KOPT-K1 (cell line): Measurements from ENCODE around the gene KAZN.

ENCODE experiments used
- H3K27ac ChIP-seq: fragments of 200-600 bp; sonication (generic); 2 replicates; pipeline ENCODE4 v1.5.1; 2016; ENCODE audit warnings: antibody characterized with exemption, mild to moderate bottlenecking, low read depth, low read length; ENCODE audit not compliant: poor library complexity, severe bottlenecking
- H3K36me3 ChIP-seq: fragments of 200-600 bp; sonication (generic); 2 replicates; pipeline ENCODE4 v1.5.1; 2017; ENCODE audit warnings: antibody characterized with exemption, mild to moderate bottlenecking, low read length, moderate library complexity; ENCODE audit not compliant: insufficient read depth
- H3K9me3 ChIP-seq: fragments of 200-600 bp; sonication (generic); 2 replicates; pipeline ENCODE4 v1.5.1; 2017; ENCODE audit warnings: antibody characterized with exemption, low read length, mild to moderate bottlenecking; ENCODE audit not compliant: insufficient read depth, poor library complexity, severe bottlenecking

The KAZN gene

DNA sequence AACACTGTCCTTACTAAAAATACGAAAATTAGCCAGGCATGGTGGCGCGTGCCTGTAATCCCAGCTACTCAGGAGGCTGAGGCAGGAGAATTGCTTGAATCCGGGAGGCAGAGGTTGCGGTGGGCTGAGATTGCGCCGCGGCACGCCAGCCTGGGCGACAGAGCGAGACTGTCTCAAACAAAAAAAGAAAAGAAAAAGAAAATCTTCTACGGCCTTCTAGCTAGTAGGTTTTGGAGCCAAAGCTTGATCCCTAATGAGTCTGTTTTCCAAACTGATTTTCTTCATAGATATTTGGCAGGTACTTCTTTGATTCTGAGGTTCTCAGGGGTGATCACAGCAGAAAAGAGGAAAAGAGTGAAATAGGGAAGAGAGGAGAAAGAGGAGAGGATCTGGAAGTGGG is 372.7 kb downstream of the KAZN start:
- Histone ChIP-seq H3K36me3 (no peaks in the 10 kb centered on the region), H3K27ac (no peak overlapping the region), H3K9me3 (peaks cover 7% of the 10 kb centered on the region)

DNA sequence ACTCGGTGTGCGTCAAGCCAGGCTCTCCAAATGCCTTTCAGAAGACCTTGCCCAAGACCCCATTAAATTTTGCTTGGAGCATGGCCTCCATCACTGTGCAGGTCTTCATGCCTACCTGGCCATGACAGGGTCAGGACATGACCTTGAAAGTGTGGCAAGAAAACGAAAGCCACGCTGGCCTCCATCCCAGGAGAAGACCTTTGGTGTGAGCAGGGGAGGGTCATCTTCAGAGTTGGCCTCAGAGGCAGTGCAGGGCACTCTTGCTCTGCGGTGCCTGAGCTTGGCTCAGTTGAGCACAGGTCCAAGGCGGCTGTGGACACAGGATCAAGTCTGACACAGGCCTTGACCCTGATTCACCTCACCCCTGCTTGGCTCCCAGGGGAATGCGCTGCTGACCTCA is 373.6 kb downstream of the KAZN start:
- Histone ChIP-seq H3K36me3 (no peaks in the 10 kb centered on the region), H3K9me3 (peaks cover 7% of the 10 kb centered on the region), H3K27ac (no peak overlapping the region)

- Histone ChIP-seq H3K27ac (no peak overlapping the region), H3K9me3 (peaks cover 7% of the 10 kb centered on the region), H3K36me3 (no peaks in the 10 kb centered on the region)
These were observed 375.3 kb downstream of the KAZN start for GRCh38 chr1:14973773-14974172.

DNA sequence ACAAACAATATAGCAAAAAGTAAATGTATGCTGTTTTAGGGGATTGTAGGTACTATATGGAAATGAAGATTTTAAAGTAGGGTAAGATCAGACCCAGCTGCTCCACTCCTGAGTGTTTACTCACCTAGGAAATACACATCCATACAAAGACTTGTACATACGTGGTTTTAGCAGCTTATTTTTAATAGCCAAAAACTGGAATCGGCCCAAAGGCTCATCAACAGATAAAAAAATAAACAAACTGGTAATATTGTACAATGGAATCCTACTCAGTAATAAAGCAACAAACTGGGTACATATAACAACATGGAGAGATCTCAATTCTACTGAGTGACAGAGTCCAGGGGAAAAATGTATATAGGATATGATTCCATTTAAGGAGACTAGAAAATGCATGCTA is 375.9 kb downstream of the KAZN start:
- Histone ChIP-seq H3K27ac (no peak overlapping the region), H3K9me3 (peaks cover 7% of the 10 kb centered on the region), H3K36me3 (no peaks in the 10 kb centered on the region)

- H3K27ac ChIP-seq, result no peak overlapping the region
- H3K36me3 ChIP-seq, result no peaks in the 10 kb centered on the region
- H3K9me3 ChIP-seq, result peaks cover 7% of the 10 kb centered on the region
These were observed 376.6 kb downstream of the KAZN start for GRCh38 chr1:14975119-14975518.

DNA sequence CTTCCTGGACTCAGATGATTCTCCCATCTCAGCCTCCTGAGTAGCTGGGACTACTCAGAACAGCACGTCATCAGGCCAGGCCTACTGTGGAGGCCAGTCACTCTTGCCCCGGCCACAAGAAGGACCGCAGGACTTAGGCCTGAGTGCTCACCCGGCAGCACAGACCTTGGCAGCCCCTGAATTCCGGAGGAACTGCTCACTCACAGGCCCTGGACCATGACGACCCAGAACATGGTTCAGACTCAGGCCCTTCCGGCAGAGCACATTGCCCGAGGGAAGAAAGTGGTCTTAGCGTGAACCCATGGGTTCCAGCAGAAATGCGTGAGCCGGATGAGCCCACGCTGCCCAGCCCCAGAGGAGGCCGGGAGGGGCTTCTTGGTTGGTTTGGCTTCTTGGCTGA is 377.8 kb downstream of the KAZN start:
- Histone ChIP-seq H3K36me3 (no peaks in the 10 kb centered on the region), H3K9me3 (peaks cover 7% of the 10 kb centered on the region), H3K27ac (no peak overlapping the region)

DNA sequence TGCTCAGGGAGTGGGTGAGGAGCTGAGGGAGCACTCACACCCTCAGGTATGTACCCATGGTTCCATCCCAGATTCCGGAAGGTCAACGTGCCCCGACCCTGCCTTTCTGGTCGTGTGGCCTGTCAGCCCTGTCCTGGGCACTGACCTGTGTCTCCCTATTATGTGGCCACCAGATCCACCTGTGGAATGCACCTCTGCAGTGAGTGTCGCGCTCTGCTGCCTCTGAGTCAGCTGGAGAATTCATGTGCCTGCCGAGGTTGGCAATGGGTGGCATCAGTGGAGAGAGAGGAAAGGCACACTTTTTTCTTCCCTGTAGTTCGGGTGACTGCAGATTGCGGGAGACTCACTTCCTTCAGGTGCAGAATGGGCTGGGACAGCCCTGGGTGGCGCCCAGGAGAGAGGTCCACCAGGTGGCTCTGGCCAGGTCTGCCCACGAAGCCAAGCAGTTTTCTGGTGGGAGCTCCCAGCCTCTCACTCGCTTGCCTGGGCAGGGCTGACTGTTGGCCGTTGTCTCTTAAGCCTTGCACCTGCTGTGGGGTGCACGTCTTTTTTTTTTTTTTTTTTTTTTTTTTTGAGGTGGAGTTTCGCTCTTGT is 378.9 kb downstream of the KAZN start:
- Histone ChIP-seq H3K9me3 (peaks cover 7% of the 10 kb centered on the region), H3K27ac (no peak overlapping the region), H3K36me3 (no peaks in the 10 kb centered on the region)

GRCh38 chr1:14980621-14981218 is 382.2 kb downstream of the KAZN start:
- Histone ChIP-seq H3K9me3 (no peaks in the 10 kb centered on the region), H3K27ac (no peak overlapping the region), H3K36me3 (no peaks in the 10 kb centered on the region)

DNA sequence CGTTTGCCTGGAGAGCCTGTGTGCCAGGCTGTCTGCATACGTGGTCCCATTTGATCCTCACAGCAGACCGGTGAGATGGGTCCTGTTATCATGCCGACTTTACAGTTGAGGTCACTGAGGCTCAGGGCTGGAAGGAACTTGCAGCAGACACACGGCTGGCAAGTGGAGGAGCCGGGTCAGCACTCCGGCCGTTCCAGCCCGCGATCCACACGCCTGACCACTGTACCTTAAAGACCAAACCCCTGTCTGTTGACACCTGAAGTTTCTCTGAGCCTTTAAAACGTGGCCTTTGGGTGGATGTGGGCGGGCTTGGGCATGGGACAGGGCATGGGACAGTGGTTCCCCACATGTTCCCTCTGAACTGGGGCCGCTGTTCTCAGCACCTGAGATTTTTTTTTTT is 383.5 kb downstream of the KAZN start:
- no peak overlapping the region for H3K27ac ChIP-seq
- no peaks in the 10 kb centered on the region for H3K36me3 ChIP-seq
- H3K9me3 ChIP-seq, result no peaks in the 10 kb centered on the region

- H3K27ac ChIP-seq, result no peak overlapping the region
- no peaks in the 10 kb centered on the region for H3K36me3 ChIP-seq
- no peaks in the 10 kb centered on the region for H3K9me3 ChIP-seq
These were observed 384.8 kb downstream of the KAZN start for GRCh38 chr1:14983277-14983676.

DNA sequence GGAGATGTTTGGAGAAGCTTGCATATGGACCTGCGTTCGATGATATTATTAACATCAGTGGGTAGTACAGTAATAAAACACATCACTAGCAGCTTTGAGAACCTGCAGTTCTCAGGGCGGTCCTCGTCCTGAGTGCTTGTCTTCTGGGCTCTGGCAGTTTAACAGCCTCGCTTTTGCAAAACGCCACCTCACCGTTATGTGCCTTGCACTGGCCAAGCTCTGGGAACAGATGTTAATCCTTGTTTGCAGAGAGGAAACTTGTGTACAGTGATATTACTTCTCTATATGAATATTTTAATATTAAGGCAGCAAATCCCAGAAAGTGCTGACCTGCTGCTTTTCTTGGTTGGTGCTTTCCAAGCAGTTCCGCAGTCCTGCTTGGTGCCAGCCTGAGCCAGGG is 387.7 kb downstream of the KAZN start:
- H3K9me3 ChIP-seq, result no peaks in the 10 kb centered on the region
- H3K27ac ChIP-seq, result no peak overlapping the region
- H3K36me3 ChIP-seq, result no peaks in the 10 kb centered on the region

GRCh38 chr1:14987829-14988603 is 389.5 kb downstream of the KAZN start:
- Histone ChIP-seq H3K9me3 (no peaks in the 10 kb centered on the region), H3K36me3 (no peaks in the 10 kb centered on the region), H3K27ac (no peak overlapping the region)

DNA sequence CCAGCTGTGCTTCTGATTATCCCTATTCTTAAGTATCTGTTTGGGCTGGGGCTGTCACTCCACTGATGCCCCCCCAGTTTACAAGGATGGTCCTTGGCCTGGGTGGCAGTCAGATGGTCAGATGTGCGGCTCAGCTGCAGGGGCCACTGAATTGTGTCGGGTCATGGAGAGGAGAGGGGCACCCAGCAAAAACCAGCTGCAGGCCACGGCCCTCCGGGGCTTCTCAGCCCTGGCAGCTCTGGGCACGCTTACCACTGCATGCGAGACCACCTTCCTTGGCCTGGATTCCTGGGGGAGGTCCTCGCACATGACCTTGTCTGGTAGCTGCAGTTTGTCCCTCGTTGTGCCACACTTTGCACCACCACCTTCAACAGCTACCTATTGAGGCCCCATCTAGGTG is 390.2 kb downstream of the KAZN start:
- Histone ChIP-seq H3K9me3 (no peaks in the 10 kb centered on the region), H3K27ac (no peak overlapping the region), H3K36me3 (no peaks in the 10 kb centered on the region)

DNA sequence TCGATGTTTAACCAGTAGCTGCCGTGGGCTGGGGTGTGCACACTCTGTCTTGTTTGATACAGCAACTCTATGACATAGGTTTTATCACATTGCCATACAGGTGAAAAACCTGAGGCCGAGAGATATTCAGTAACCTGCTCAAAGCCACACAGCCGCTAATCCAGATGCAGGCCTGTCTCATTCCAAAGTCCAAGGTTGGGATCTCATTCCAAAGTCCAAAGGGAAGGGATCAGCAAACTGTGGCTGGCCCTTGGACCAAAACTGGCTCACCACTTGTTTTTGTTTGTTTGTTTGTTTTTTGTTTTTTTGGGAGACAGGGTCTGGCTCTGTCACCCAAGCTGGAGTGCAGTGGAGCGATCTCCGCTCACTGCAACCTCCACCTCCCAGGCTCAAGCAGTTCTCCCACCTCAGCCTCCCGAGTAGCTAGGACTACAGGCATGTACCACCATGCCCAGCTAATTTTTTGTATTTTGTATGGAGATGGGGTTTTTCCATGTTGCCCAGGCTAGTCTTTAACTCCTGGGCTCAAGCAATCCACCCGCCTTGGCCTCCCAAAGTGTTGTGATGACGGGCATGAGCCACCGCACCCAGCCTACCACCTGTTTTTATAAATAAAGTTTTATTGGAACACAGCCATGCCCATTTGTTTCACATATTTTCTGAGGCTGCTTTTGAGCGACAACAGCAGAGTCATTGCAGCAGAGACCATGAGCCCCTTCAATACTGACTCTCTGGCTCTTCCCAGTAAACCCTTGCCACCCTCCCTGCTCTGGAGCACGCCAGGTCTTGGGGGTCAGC is 391.6 kb downstream of the KAZN start:
- H3K9me3 ChIP-seq, result no peaks in the 10 kb centered on the region
- no peaks in the 10 kb centered on the region for H3K36me3 ChIP-seq
- H3K27ac ChIP-seq, result no peak overlapping the region

DNA sequence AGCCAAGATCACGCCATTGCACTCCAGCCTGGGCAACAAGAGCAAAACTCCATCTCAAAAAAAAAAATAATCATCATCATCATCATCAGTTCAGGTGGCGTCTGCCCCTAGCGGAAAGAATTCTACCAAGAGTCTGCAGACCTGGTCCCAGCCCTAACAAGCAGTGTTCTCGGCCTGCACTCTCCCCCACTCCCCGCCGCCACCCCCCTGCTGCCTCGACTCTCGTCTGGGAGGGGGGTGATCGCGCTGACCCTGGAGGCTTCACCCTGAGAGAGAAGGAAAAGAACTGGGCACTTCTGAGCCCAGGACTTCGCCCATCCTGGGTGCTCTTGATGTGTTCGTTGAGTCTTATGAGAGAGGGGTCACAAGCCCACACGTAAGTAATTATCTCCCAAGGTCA is 394.9 kb downstream of the KAZN start:
- Histone ChIP-seq H3K27ac (no peak overlapping the region), H3K36me3 (no peaks in the 10 kb centered on the region), H3K9me3 (no peaks in the 10 kb centered on the region)
